ENCODE measurements around the gene NR4A2.

DNA sequence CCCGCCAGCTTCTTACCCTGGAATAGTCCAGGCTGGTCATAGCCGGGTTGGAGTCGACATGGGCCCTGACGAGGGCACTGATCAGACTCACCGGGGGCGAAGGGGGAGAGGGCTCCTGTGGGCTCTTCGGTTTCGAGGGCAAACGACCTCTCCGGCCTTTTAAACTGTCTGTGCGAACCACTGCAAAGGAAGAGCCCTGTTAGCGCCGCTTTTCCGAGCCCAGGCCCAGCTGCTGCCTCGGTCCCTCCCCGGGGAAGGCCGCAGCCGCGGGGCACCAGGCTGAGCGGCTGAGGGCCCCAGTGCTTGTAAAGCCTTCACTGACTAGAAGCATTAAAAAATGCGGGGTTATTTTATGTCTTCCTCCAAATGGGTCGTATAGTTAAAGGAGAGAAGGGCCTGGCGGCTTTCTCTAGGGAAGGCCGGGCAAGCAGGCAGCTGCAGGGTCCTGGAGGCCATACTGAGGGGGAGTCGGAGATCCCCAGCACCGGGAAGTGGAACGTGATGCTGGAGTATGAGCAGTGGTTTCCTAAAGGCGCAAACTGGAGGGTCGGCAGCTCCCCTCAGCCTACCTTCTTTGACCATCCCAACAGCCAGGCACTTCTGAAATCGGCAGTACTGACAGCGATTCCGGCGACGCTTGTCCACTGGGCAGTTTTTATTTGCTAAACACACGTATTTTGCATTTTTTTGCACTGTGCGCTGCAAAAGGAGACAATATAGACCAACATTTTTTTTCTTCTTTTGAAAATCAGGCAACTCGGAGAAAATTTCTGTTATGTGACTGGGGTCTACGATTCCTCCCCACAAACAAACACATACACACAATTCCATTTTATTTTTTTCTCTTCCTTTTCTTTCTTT is 4.5 kb downstream of the NR4A2 start:
- TF ChIP-seq, protein P1, sequence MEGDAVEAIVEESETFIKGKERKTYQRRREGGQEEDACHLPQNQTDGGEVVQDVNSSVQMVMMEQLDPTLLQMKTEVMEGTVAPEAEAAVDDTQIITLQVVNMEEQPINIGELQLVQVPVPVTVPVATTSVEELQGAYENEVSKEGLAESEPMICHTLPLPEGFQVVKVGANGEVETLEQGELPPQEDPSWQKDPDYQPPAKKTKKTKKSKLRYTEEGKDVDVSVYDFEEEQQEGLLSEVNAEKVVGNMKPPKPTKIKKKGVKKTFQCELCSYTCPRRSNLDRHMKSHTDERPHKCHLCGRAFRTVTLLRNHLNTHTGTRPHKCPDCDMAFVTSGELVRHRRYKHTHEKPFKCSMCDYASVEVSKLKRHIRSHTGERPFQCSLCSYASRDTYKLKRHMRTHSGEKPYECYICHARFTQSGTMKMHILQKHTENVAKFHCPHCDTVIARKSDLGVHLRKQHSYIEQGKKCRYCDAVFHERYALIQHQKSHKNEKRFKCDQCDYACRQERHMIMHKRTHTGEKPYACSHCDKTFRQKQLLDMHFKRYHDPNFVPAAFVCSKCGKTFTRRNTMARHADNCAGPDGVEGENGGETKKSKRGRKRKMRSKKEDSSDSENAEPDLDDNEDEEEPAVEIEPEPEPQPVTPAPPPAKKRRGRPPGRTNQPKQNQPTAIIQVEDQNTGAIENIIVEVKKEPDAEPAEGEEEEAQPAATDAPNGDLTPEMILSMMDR (conservative IDR thresholded peaks at IDR 0.05; ENCODE audit: low read depth, low read length) = no peak
- TF ChIP-seq EZH2 (IDR thresholded peaks at IDR 0.05; ENCODE audit: borderline replicate concordance, low read depth, low read length, poor library complexity, severe bottlenecking) = no peak
